Bronchial epithelial cell (primary cell): Measurements from ENCODE around the gene KLC3. TPM values are rescaled to one million over a fixed set of nuclear protein-coding genes. Genes with fewer than 3 reads are reported as not detected.
A peak's percentile ranks its signal among the peaks of the same experiment; 100 is the strongest.

Experiments
- DNase-seq: peaks from one replicate; pipeline ENCODE4 v3.0.0-alpha.2; 2010; ENCODE audit warnings: low read depth
- FAIRE-seq: peaks from 2 replicates; lab custom pipeline; 2011; peaks lifted over from hg19 to GRCh38; lab: Jason Lieb, UNC
- H3K27me3 ChIP-seq: 2 replicates; pipeline ENCODE4 v1.5.1; 2011; ENCODE audit warnings: low read length; ENCODE audit not compliant: control insufficient read depth, insufficient read depth
- H3K36me3 ChIP-seq: 2 replicates; pipeline ENCODE4 v1.5.1; 2011; ENCODE audit warnings: low read length; ENCODE audit not compliant: control insufficient read depth, insufficient read depth
- H3K4me3 ChIP-seq: 2 replicates; pipeline ENCODE4 v1.5.1; 2011; ENCODE audit warnings: mild to moderate bottlenecking, low read depth, low read length, control low read depth
- CTCF ChIP-seq: IDR thresholded peaks from 2 replicates; pipeline ENCODE4 v1.5.1; 2011; ENCODE audit warnings: mild to moderate bottlenecking, moderate library complexity, low read length, control low read depth, inconsistent platforms; ENCODE audit not compliant: insufficient read depth, severe bottlenecking
- total RNA-seq: library from RNA; depleted of rRNA; stranded (reverse); fragments of >200 nt; gene quantifications from 2 replicates; pipeline ENCODE4 v1.2.1, GENCODE V29; 2014

The KLC3 gene
- total RNA-seq, 1 donor from 2014 or later, result 83.5 TPM

GRCh38 chr19:45368737-45369340 lies 28.3 kb downstream of the KLC3 start:
- FAIRE-seq (no peak), DNase-seq (no peak)
- H3K36me3 ChIP-seq, result peaks cover 5% of the 10 kb centered on the region
- H3K27me3 ChIP-seq, result no peaks in the 10 kb centered on the region
- TF ChIP-seq CTCF, result no peak
- H3K4me3 ChIP-seq, result no peak overlapping the region

- FAIRE-seq (no peak), DNase-seq (peak; percentile 91)
- no peaks in the 10 kb centered on the region for H3K27me3 ChIP-seq
- no peak for TF ChIP-seq CTCF
- peak within 1 kb of the TSS; percentile 77 for H3K4me3 ChIP-seq
- peaks cover 1% of the 10 kb centered on the region for H3K36me3 ChIP-seq
Measured at GRCh38 chr19:45370410-45371204, 30.1 kb downstream of the KLC3 start, which contains the start of gene ERCC2. TSS of gene ERCC2 (minus strand) at chr19:45370573. CDS start at chr19:45370540, 33 bp downstream.

GRCh38 chr19:45376045-45376724 lies 35.6 kb downstream of the KLC3 start:
- FAIRE-seq, result no peak
- no peak for TF ChIP-seq CTCF
- H3K36me3 ChIP-seq, result peaks cover 7% of the 10 kb centered on the region
- H3K4me3 ChIP-seq, result no peak overlapping the region
- no peaks in the 10 kb centered on the region for H3K27me3 ChIP-seq
- peak; percentile 44 for DNase-seq

GRCh38 chr19:45380107-45380506 lies 39.6 kb downstream of the KLC3 start:
- peaks cover 20% of the 10 kb centered on the region for H3K36me3 ChIP-seq
- no peaks in the 10 kb centered on the region for H3K27me3 ChIP-seq
- FAIRE-seq (no peak), DNase-seq (no peak)
- no peak overlapping the region for H3K4me3 ChIP-seq
- no peak for TF ChIP-seq CTCF

- Histone ChIP-seq H3K4me3 (no peak overlapping the region), H3K27me3 (no peaks in the 10 kb centered on the region), H3K36me3 (peaks cover 26% of the 10 kb centered on the region)
- FAIRE-seq, result no peak
- TF ChIP-seq CTCF, result no peak
- DNase-seq, result no peak
Measured at GRCh38 chr19:45382426-45382825, 41.9 kb downstream of the KLC3 start.
